SH-SY5Y (cell line): ENCODE measurements around the gene COMMD10.

Experiments
- GATA2 ChIP-seq: IDR thresholded peaks from 2 replicates; pipeline ENCODE4 v1.6.1; 2011; ENCODE audit warnings: mild to moderate bottlenecking, low read depth, low read length
- GATA3 ChIP-seq: IDR thresholded peaks from 2 replicates; pipeline ENCODE4 v1.6.1; 2011; ENCODE audit warnings: low read depth, mild to moderate bottlenecking, low read length, moderate library complexity

Gene COMMD10

GRCh38 chr5:116276952-116277351 lies 192.1 kb downstream of the COMMD10 start:
- TF ChIP-seq GATA3 (no peak), GATA2 (no peak)

GRCh38 chr5:116280149-116280803 lies 195.5 kb downstream of the COMMD10 start:
- no peak for TF ChIP-seq GATA3
- TF ChIP-seq GATA2, result no peak

- TF ChIP-seq GATA2, result no peak
- no peak for TF ChIP-seq GATA3
These were observed 196.5 kb downstream of the COMMD10 start for GRCh38 chr5:116281309-116281708.

GRCh38 chr5:116288524-116288923 lies 203.7 kb downstream of the COMMD10 start:
- no peak for TF ChIP-seq GATA2
- TF ChIP-seq GATA3, result no peak

GRCh38 chr5:116289276-116289675 lies 204.5 kb downstream of the COMMD10 start:
- TF ChIP-seq GATA2 (no peak), GATA3 (no peak)

GRCh38 chr5:116291271-116291670 lies 206.4 kb downstream of the COMMD10 start:
- TF ChIP-seq GATA3 (no peak), GATA2 (no peak)

GRCh38 chr5:116292321-116292720 lies 207.5 kb downstream of the COMMD10 start:
- TF ChIP-seq GATA3 (no peak), GATA2 (no peak)

- TF ChIP-seq GATA2, result no peak
- no peak for TF ChIP-seq GATA3
These were observed 211.7 kb downstream of the COMMD10 start for GRCh38 chr5:116296335-116297072.

- no peak for TF ChIP-seq GATA2
- no peak for TF ChIP-seq GATA3
These were observed 212.5 kb downstream of the COMMD10 start for GRCh38 chr5:116297296-116297814.

GRCh38 chr5:116299746-116300640 lies 215.2 kb downstream of the COMMD10 start:
- TF ChIP-seq GATA3 (no peak), GATA2 (no peak)

- TF ChIP-seq GATA3 (no peak), GATA2 (no peak)
These were observed 216.3 kb downstream of the COMMD10 start for GRCh38 chr5:116301110-116301509.

GRCh38 chr5:116303340-116303739 lies 218.5 kb downstream of the COMMD10 start:
- TF ChIP-seq GATA2, result no peak
- TF ChIP-seq GATA3, result no peak

- TF ChIP-seq GATA3 (no peak), GATA2 (no peak)
These were observed 219.0 kb downstream of the COMMD10 start for GRCh38 chr5:116303810-116304209.

GRCh38 chr5:116305899-116306298 lies 221.1 kb downstream of the COMMD10 start:
- no peak for TF ChIP-seq GATA2
- TF ChIP-seq GATA3, result no peak
